ENCODE data around the gene RBFOX1. TPM values are rescaled to one million over a fixed set of nuclear protein-coding genes. Genes with fewer than 3 reads are reported as not detected.

The RBFOX1 gene
- total RNA-seq, 1 donor from 2014 or later = not detected

- H3K9me3 Mint-ChIP-seq (ENCODE audit: low read depth) = peaks cover 5% of the 10 kb centered on the region
These were observed 67.7 kb downstream of the RBFOX1 start for GRCh38 chr16:7400117-7400890.

DNA sequence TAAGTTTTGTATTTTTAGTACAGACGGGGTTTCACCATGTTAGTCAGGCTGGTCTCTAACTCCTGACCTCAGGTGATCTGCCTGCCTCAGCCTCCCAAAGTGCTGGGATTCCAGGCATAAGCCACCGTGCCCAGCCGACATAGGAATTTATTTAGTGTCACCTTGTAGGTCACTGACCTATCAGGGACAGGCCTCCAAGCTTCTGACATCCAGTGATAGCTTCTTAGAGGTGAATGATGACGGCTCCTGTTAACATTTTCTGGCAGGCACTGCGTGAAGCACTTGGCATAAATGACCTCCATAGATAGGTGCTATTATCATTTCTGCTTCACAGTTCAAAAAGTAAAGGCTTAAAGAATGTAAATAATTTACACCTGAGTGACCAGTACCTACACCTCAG is 71.6 kb downstream of the RBFOX1 start:
- no peak overlapping the region for H3K4me3 Mint-ChIP-seq (ENCODE audit: unreplicated experiment)
- no peaks in the 10 kb centered on the region for H3K4me1 Mint-ChIP-seq (ENCODE audit: low read depth)
- no peak for TF ChIP-seq CTCF (IDR thresholded peaks at IDR 0.05)
- DNase-seq (ENCODE audit: low spot score) = no peak
- peaks cover 13% of the 10 kb centered on the region for H3K9me3 Mint-ChIP-seq (ENCODE audit: low read depth)
- H3K27ac Mint-ChIP-seq (ENCODE audit: unreplicated experiment) = no peak overlapping the region
- H3K36me3 Mint-ChIP-seq (ENCODE audit: low read depth) = no peaks in the 10 kb centered on the region
- H3K27me3 Mint-ChIP-seq (ENCODE audit: low read depth) = no peaks in the 10 kb centered on the region

More at GRCh38 chr16:7400117-7400890, 67.7 kb downstream of the RBFOX1 start:
- Mint-ChIP-seq H3K4me3 (ENCODE audit: unreplicated experiment) (no peak overlapping the region), H3K27me3 (ENCODE audit: low read depth) (no peaks in the 10 kb centered on the region), H3K27ac (ENCODE audit: unreplicated experiment) (no peak overlapping the region), H3K4me1 (ENCODE audit: low read depth) (no peaks in the 10 kb centered on the region), H3K36me3 (ENCODE audit: low read depth) (no peaks in the 10 kb centered on the region)
- no peak for TF ChIP-seq CTCF (IDR thresholded peaks at IDR 0.05)
- DNase-seq (ENCODE audit: low spot score) = no peak

- DNase-seq (ENCODE audit: low spot score) = no peak
- Mint-ChIP-seq H3K27me3 (ENCODE audit: low read depth) (no peaks in the 10 kb centered on the region), H3K4me1 (ENCODE audit: low read depth) (no peaks in the 10 kb centered on the region), H3K27ac (ENCODE audit: unreplicated experiment) (no peak overlapping the region), H3K4me3 (ENCODE audit: unreplicated experiment) (no peak overlapping the region), H3K36me3 (ENCODE audit: low read depth) (no peaks in the 10 kb centered on the region), H3K9me3 (ENCODE audit: low read depth) (peaks cover 10% of the 10 kb centered on the region)
- TF ChIP-seq CTCF (IDR thresholded peaks at IDR 0.05) = no peak
These were observed 72.5 kb downstream of the RBFOX1 start for GRCh38 chr16:7405166-7405565.

DNA sequence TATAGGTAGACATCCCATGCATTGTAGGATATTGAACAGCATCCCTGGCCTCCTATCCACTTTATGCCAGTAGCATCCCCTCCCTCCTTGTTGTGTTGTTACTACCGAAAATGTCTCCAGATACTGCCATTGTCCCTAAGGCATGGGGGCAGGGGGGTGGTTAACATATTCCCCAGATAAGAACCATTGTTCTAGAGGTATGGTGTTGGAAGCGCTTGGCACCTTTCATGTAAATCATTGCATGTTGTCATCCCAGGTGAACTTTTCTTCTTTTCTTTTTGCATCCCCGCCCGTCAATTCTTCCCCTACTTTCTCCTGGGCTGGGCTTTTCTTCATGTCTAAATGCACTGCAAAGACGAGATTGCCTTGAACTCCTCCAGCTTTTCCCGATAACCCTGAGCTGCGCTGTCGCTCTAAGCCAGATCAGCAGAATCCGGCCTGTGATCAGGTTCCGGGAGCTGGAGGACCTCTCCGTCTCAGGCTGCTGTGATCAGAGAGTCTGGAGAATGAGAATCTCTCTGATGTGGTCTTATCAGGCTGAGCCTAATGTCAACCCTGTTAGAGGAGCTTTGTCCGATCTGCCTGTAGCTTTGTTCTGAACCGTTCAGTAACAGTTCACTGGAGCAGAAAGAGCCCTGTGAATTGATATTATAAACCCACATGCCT is 76.2 kb downstream of the RBFOX1 start:
- Mint-ChIP-seq H3K27me3 (ENCODE audit: low read depth) (no peaks in the 10 kb centered on the region), H3K9me3 (ENCODE audit: low read depth) (peaks cover 19% of the 10 kb centered on the region), H3K36me3 (ENCODE audit: low read depth) (no peaks in the 10 kb centered on the region), H3K27ac (ENCODE audit: unreplicated experiment) (no peak overlapping the region), H3K4me1 (ENCODE audit: low read depth) (no peaks in the 10 kb centered on the region), H3K4me3 (ENCODE audit: unreplicated experiment) (no peak overlapping the region)
- DNase-seq (ENCODE audit: low spot score) = no peak
- TF ChIP-seq CTCF (IDR thresholded peaks at IDR 0.05) = no peak

DNA sequence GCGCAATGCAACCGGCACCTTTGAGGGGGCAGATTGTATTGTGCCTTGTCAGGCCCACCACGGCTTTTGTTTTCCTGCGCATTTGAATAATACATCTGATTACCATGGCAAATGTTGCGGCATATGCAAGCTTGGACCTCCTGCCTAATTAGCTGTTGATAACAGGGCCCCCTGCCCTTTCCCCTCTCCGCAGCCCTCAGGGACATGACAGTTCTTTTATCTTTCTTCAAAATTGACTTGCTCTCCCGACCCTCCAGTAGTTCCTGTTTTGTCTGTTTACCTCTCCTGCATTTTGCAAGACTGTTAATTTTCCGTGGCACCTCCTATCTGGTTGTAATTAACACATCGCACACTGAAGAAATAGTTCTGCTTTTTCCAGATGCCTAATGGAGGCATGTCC is 86.8 kb downstream of the RBFOX1 start:
- no peak overlapping the region for H3K27ac Mint-ChIP-seq (ENCODE audit: unreplicated experiment)

More for the DNA sequence above, 86.8 kb downstream of the RBFOX1 start:
- Mint-ChIP-seq H3K4me1 (ENCODE audit: low read depth) (no peaks in the 10 kb centered on the region), H3K27me3 (ENCODE audit: low read depth) (no peaks in the 10 kb centered on the region), H3K9me3 (ENCODE audit: low read depth) (peaks cover 9% of the 10 kb centered on the region), H3K36me3 (ENCODE audit: low read depth) (no peaks in the 10 kb centered on the region), H3K4me3 (ENCODE audit: unreplicated experiment) (no peak overlapping the region)
- no peak for DNase-seq (ENCODE audit: low spot score)
- TF ChIP-seq CTCF (IDR thresholded peaks at IDR 0.05) = no peak

Data from chondrocyte (in vitro differentiated cells).